ENCODE data around the gene SLIT3. TPM values are rescaled to one million over a fixed set of nuclear protein-coding genes. Genes with fewer than 3 reads are reported as not detected.

Gene SLIT3
- total RNA-seq, 1 experiment from 2014 or later = 0.92 TPM

- H3K23me2 ChIP-seq (ENCODE audit: insufficient read length, low read depth, low read length, poor library complexity, severe bottlenecking) = no peaks in the 10 kb centered on the region
- H3T11ph ChIP-seq (ENCODE audit: low read length) = no peak overlapping the region
- H3K23ac ChIP-seq (ENCODE audit: insufficient read length, low read depth, low read length) = no peak overlapping the region
- H2BK15ac ChIP-seq (ENCODE audit: low read depth, low read length) = no peak overlapping the region
- H3K4me2 ChIP-seq (ENCODE audit: insufficient read depth, insufficient read length, low read length) = no peak overlapping the region
- H3K4me1 ChIP-seq (ENCODE audit: insufficient read depth, low read length) = no peaks in the 10 kb centered on the region
- no peak overlapping the region for H3K18ac ChIP-seq (ENCODE audit: insufficient read length, low read depth, low read length)
- Mint-ChIP-seq H3K27ac (no peak overlapping the region), H3K27me3 (ENCODE audit: low read depth) (peaks cover 41% of the 10 kb centered on the region), H3K36me3 (ENCODE audit: insufficient read depth in 1 of 3, low read depth in 3 of 3) (no peaks in the 10 kb centered on the region), H3K9me3 (no peaks in the 10 kb centered on the region), H3K4me3 (no peak overlapping the region), H3K4me1 (no peaks in the 10 kb centered on the region; a peak in 1 of 4 replicates)
- H4K91ac ChIP-seq (ENCODE audit: insufficient read length, low read depth, low read length) = no peak overlapping the region
- H3K9me3 ChIP-seq (ENCODE audit: control insufficient read depth, low read depth, low read length) = no peaks in the 10 kb centered on the region
- no peak for DNase-seq
- no peak overlapping the region for H4K8ac ChIP-seq (replicated peaks; ENCODE audit: insufficient read length, low read depth, low read length)
- H3K27ac ChIP-seq (ENCODE audit: insufficient read length, low read depth, low read length) = no peak overlapping the region
- H3K14ac ChIP-seq (ENCODE audit: insufficient read depth, low read length) = no peak overlapping the region
- no peak overlapping the region for H2BK20ac ChIP-seq (ENCODE audit: low read depth, low read length, poor library complexity, severe bottlenecking)
- no peak overlapping the region for H3K4ac ChIP-seq (ENCODE audit: low read depth, low read length)
- no peaks in the 10 kb centered on the region; the same call in 1 of the 2 replicates for H3K27me3 ChIP-seq (ENCODE audit: insufficient read depth, low read length)
- no peak overlapping the region for H3K56ac ChIP-seq (ENCODE audit: insufficient read length, low read depth, low read length)
- no peaks in the 10 kb centered on the region for H3K79me1 ChIP-seq (ENCODE audit: insufficient read depth, low read depth, low read length, poor library complexity, severe bottlenecking)
- H2BK12ac ChIP-seq (ENCODE audit: insufficient read length, low read depth, low read length) = no peak overlapping the region
- no peak for TF ChIP-seq CTCF (conservative IDR thresholded peaks at IDR 0.05)
- H3K9ac ChIP-seq (ENCODE audit: extremely low read depth, insufficient read length, low read length) = no peak overlapping the region
- H2AK5ac ChIP-seq (ENCODE audit: insufficient read length, low read length) = no peak overlapping the region
- H2AFZ ChIP-seq (ENCODE audit: low read length) = no peak overlapping the region
- H2BK120ac ChIP-seq (ENCODE audit: low read depth, low read length, poor library complexity, severe bottlenecking) = no peak overlapping the region
- WGBS (ENCODE audit: extremely low coverage, insufficient read length, low lambda C conversion rate) = no CpG with 5 or more reads among the region's 2 CpGs
- H2BK5ac ChIP-seq (ENCODE audit: insufficient read length, low read length) = no peak overlapping the region
- H4K5ac ChIP-seq (ENCODE audit: insufficient read length, low read depth, low read length) = no peak overlapping the region
- H3K79me2 ChIP-seq (ENCODE audit: insufficient read depth, low read length) = no peaks in the 10 kb centered on the region
- H4K20me1 ChIP-seq (ENCODE audit: control insufficient read depth, insufficient read depth, insufficient read length) = no peaks in the 10 kb centered on the region
Observed at GRCh38 chr5:168689260-168689659, 611.7 kb downstream of the SLIT3 start.
